ENCODE results near the gene ARID5B. TPM values are rescaled to one million over a fixed set of nuclear protein-coding genes. Genes with fewer than 3 reads are reported as not detected.
A peak's percentile ranks its signal among the peaks of the same experiment; 100 is the strongest.

Gene ARID5B
- total and polyA plus RNA-seq, 2 donors (not counting 3 experiments of a cell fraction or from before 2014, with no cell fraction given): 5.6 to 8.9 TPM

DNA sequence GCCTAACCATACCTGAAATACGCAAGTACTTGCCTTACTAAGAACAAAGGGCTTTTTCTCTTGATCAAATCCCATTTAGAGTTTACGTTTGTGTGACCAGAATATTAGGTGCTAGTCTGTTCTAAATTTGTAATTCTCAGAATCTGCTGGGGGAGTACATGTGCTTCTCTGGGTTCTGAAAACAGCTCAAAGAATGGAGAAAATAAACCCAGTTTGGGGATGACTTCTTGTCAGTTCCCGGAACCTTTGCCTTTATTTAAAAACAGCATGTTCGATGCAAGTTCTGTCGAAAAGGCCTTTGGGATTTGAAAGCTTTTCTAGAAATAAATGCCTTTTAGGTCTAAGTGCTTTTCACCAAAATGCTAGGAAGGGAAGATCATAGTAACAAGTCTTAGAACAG is 147.0 kb downstream of the ARID5B start:
- dilution Hi-C loops (cut with MboI; ENCODE audit: extremely low pct_ligation_motif_present, low sequenced_read_pairs): no loop called here
- no peak overlapping the region for H3K9ac ChIP-seq (replicated peaks; ENCODE audit: extremely low read depth, insufficient read depth, low read length)
- no peak overlapping the region for H3K4me2 ChIP-seq (ENCODE audit: insufficient read depth, low read length)
- H3K36me3 ChIP-seq (ENCODE audit: control insufficient read depth in 2 of 2, extremely low read depth in 1 of 2, insufficient read depth in 2 of 2, low read length in 2 of 2): peaks cover 4 to 10% of the 10 kb centered on the region in 2 experiments
- no peaks in the 10 kb centered on the region for H4K20me1 ChIP-seq (replicated peaks; ENCODE audit: control insufficient read depth, extremely low read depth, insufficient read depth, low read length)
- CTCF ChIA-PET: interaction anchor here (0.5 to 3.4 kb wide), 10 partner anchors 10 to 884 kb away, joined by 3 to 44 read pairs (median 6); no protein-coding TSS in a partner anchor
- intact Hi-C loops (cut with micrococcal nuclease): loop anchor here (5.0 kb wide), 3 partner anchors 124 to 334 kb away; no protein-coding TSS in a partner anchor
- peak overlapping the region; percentile 63 for H3K27ac ChIP-seq (ENCODE audit: insufficient read depth, low read depth, low read length)
- DNase-seq (ENCODE audit: low read depth, low spot score): peak; percentile 16
- H3K4me1 ChIP-seq (ENCODE audit: control insufficient read depth, extremely low read depth, insufficient read depth, low read length): peaks cover 55% of the 10 kb centered on the region
- H3K27me3 ChIP-seq (ENCODE audit: control insufficient read depth in 2 of 2, insufficient read depth in 2 of 2, low read length in 2 of 2): no peaks in the 10 kb centered on the region
- H3K79me2 ChIP-seq (ENCODE audit: control insufficient read depth, insufficient read depth, low read length): no peaks in the 10 kb centered on the region
- no peak for FAIRE-seq
- H3K4me3 ChIP-seq (replicated peaks in 1 of 3; ENCODE audit: insufficient read depth in 1 of 3, low read depth in 1 of 3, low read length in 3 of 3): no peak overlapping the region
- BruUV-seq (replicated peaks): no TSS peak
- no peak overlapping the region for H2AFZ ChIP-seq (ENCODE audit: low read depth, low read length)
- POLR2A ChIA-PET: no interaction called here
- H3K9me1 ChIP-seq (replicated peaks; ENCODE audit: control insufficient read depth, extremely low read depth, insufficient read depth, low read length): no peaks in the 10 kb centered on the region
- TF ChIP-seq POLR2A (IDR thresholded peaks at IDR 0.05; ENCODE audit: low read depth, low read length) (no peak), JUN (IDR thresholded peaks at IDR 0.05; ENCODE audit: borderline replicate concordance, insufficient read depth, insufficient read length, low read depth) (no peak)
- H3K9me3 ChIP-seq (replicated peaks; ENCODE audit: control insufficient read depth, insufficient read depth, low read length): no peaks in the 10 kb centered on the region

DNA sequence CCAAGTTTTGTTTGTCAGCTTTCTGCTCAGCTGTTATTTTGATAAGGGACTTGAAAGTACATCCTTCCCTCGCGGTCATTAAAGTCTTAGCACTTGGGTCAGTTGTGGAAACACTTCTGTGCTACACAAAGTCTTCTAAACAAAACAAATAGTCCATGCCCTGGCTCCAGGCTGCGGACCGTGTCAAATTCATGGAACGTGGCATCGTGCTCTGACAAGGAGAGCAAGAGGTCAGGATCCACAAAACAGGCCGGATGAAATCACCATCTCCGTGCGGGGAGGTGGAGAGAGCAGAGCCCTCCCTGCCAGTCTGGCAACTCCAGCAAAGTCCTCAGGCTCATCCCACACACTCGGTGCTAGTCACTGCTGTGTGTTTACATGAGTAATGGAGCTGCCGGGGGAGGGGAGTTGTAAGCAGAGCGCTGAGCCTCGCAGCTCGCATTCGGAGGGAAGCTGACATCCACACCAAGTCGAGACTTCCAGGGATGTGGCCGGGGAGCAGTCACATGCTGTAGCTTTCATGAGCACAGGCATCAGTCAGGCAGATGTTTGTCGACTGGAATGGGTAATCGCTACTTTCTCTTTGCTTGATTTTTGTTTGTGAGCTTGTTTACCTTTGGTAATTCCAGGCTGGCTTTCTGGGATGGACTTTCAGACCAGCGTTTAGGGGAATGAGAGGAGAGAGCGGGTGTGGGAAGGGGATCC is 147.6 kb downstream of the ARID5B start:
- Histone ChIP-seq H3K36me3 (ENCODE audit: control insufficient read depth in 2 of 2, extremely low read depth in 1 of 2, insufficient read depth in 2 of 2, low read length in 2 of 2) (peaks cover 4 to 10% of the 10 kb centered on the region in 2 experiments), H3K4me2 (ENCODE audit: insufficient read depth, low read length) (peak overlapping the region; percentile 83), H3K27me3 (ENCODE audit: control insufficient read depth in 2 of 2, insufficient read depth in 2 of 2, low read length in 2 of 2) (no peaks in the 10 kb centered on the region), H3K4me1 (ENCODE audit: control insufficient read depth, extremely low read depth, insufficient read depth, low read length) (peaks cover 51% of the 10 kb centered on the region), H3K79me2 (ENCODE audit: control insufficient read depth, insufficient read depth, low read length) (no peaks in the 10 kb centered on the region), H3K4me3 (replicated peaks in 1 of 3; ENCODE audit: insufficient read depth in 1 of 3, low read depth in 1 of 3, low read length in 3 of 3) (peak overlapping the region in 2 of 3 experiments; percentile 36 to 60), H3K9me1 (replicated peaks; ENCODE audit: control insufficient read depth, extremely low read depth, insufficient read depth, low read length) (no peaks in the 10 kb centered on the region), H2AFZ (ENCODE audit: low read depth, low read length) (peak overlapping the region; percentile 53), H3K9ac (replicated peaks; ENCODE audit: extremely low read depth, insufficient read depth, low read length) (peak overlapping the region; percentile 64), H3K27ac (ENCODE audit: insufficient read depth, low read depth, low read length) (peak overlapping the region; percentile 63), H3K9me3 (replicated peaks; ENCODE audit: control insufficient read depth, insufficient read depth, low read length) (no peaks in the 10 kb centered on the region), H4K20me1 (replicated peaks; ENCODE audit: control insufficient read depth, extremely low read depth, insufficient read depth, low read length) (no peaks in the 10 kb centered on the region)
- DNase-seq (ENCODE audit: low read depth, low spot score) (peak; percentile 95), FAIRE-seq (peak; percentile 77)
- dilution Hi-C loops (cut with MboI; ENCODE audit: extremely low pct_ligation_motif_present, low sequenced_read_pairs): no loop called here
- intact Hi-C loops (cut with micrococcal nuclease): loop anchor here (1.0 to 5.0 kb wide), 5 partner anchors 33 to 333 kb away; no protein-coding TSS in a partner anchor
- peak; percentile 59 for TF ChIP-seq POLR2AphosphoS5 (IDR thresholded peaks at IDR 0.05; ENCODE audit: insufficient read depth, low read depth, low read length)
- TF ChIP-seq FOS (IDR thresholded peaks at IDR 0.05; ENCODE audit: borderline replicate concordance, insufficient read depth, low read length): peak; percentile 35
- TF ChIP-seq POLR2A (IDR thresholded peaks at IDR 0.05; ENCODE audit: low read depth, low read length): peak; percentile 40
- TF ChIP-seq MYC (IDR thresholded peaks at IDR 0.05; ENCODE audit: low read depth, low read length): no peak
- peak; percentile 2 for TF ChIP-seq JUN (IDR thresholded peaks at IDR 0.05; ENCODE audit: borderline replicate concordance, insufficient read depth, insufficient read length, low read depth)
- TF ChIP-seq GATA2 (IDR thresholded peaks at IDR 0.05; ENCODE audit: insufficient read depth, insufficient read length, low read depth, low read length): no peak
- BruUV-seq (replicated peaks): TSS peak; percentile 8
- ChIA-PET POLR2A (interaction anchor here (1.0 to 1.2 kb wide), 3 partner anchors 34 to 196 kb away, joined by 3 to 4 read pairs (median 3); no protein-coding TSS in a partner anchor), CTCF (interaction anchor here (0.5 to 3.4 kb wide), 18 partner anchors 9 to 884 kb away, joined by 3 to 44 read pairs (median 5); no protein-coding TSS in a partner anchor)

Data from endothelial cell of umbilical vein (primary cell).